ENCODE results near the gene CTH. TPM values are rescaled to one million over a fixed set of nuclear protein-coding genes. Genes with fewer than 3 reads are reported as not detected.
"Not testable (repeated sequence)": the region's sequence is repeated elsewhere in the genome, so short reads cannot be mapped to it uniquely, and the experiment has no call there.

The CTH gene
- total RNA-seq: 11.3 TPM

- ATAC-seq: peak; percentile 100
Measured at GRCh38 chr1:70410604-70411359, at the start of gene CTH. CTH (plus strand) TSS chr1:70411268; CDS start chr1:70411416, 148 bp downstream.

- ATAC-seq: no peak
Measured at GRCh38 chr1:70361727-70362398, 49.2 kb upstream of the CTH start.

- ATAC-seq: no peak
Measured at GRCh38 chr1:70364439-70364838, 46.6 kb upstream of the CTH start.

- not testable (repeated sequence) for ATAC-seq
Measured at GRCh38 chr1:70366425-70366952, 44.6 kb upstream of the CTH start.

GRCh38 chr1:70366997-70367396 lies 44.1 kb upstream of the CTH start:
- ATAC-seq: peak; percentile 47

GRCh38 chr1:70367397-70367796 lies 43.7 kb upstream of the CTH start:
- ATAC-seq: peak; percentile 72

GRCh38 chr1:70371586-70371985 lies 39.5 kb upstream of the CTH start:
- ATAC-seq: not testable (repeated sequence)

- no peak for ATAC-seq
Measured at GRCh38 chr1:70372426-70372825, 38.6 kb upstream of the CTH start.

- ATAC-seq: not testable (repeated sequence)
Measured at GRCh38 chr1:70373580-70373979, 37.5 kb upstream of the CTH start.

GRCh38 chr1:70376196-70376595 lies 34.9 kb upstream of the CTH start:
- ATAC-seq: no peak

GRCh38 chr1:70382682-70383081 lies 28.4 kb upstream of the CTH start:
- no peak for ATAC-seq

- no peak for ATAC-seq
Measured at GRCh38 chr1:70383483-70383882, 27.6 kb upstream of the CTH start.

GRCh38 chr1:70384542-70384941 lies 26.5 kb upstream of the CTH start:
- ATAC-seq: no peak

GRCh38 chr1:70385477-70385876 lies 25.6 kb upstream of the CTH start:
- no peak for ATAC-seq

- no peak for ATAC-seq
Measured at GRCh38 chr1:70386121-70386520, 24.9 kb upstream of the CTH start.

- no peak for ATAC-seq
Measured at GRCh38 chr1:70387507-70387906, 23.6 kb upstream of the CTH start.

- ATAC-seq: no peak
Measured at GRCh38 chr1:70392626-70393025, 18.4 kb upstream of the CTH start.

GRCh38 chr1:70396607-70397006 lies 14.5 kb upstream of the CTH start:
- no peak for ATAC-seq

GRCh38 chr1:70397013-70397412 lies 14.1 kb upstream of the CTH start:
- no peak for ATAC-seq

GRCh38 chr1:70400335-70400734 lies 10.7 kb upstream of the CTH start:
- ATAC-seq: no peak

- ATAC-seq: no peak
Measured at GRCh38 chr1:70401974-70402373, 9.1 kb upstream of the CTH start.

- ATAC-seq: no peak
Measured at GRCh38 chr1:70403759-70404158, 7.3 kb upstream of the CTH start.

- ATAC-seq: no peak
Measured at GRCh38 chr1:70405780-70406416, 5.2 kb upstream of the CTH start.

GRCh38 chr1:70409136-70409535 lies 1.9 kb upstream of the CTH start:
- ATAC-seq: no peak

All from esophagus mucosa (tissue), 1 donor.